GM19455 (cell line): Measurements from ENCODE around the gene FANK1.
"Not testable (repeated sequence)": the region's sequence is repeated elsewhere in the genome, so short reads cannot be mapped to it uniquely, and the experiment has no call there.

ENCODE experiments used
- ATAC-seq: cut with Tn5 transposase; IDR thresholded peaks from one replicate; pipeline ENCODE4 v1.9.1; 2021; ENCODE audit not compliant: unreplicated experiment

The FANK1 gene

DNA sequence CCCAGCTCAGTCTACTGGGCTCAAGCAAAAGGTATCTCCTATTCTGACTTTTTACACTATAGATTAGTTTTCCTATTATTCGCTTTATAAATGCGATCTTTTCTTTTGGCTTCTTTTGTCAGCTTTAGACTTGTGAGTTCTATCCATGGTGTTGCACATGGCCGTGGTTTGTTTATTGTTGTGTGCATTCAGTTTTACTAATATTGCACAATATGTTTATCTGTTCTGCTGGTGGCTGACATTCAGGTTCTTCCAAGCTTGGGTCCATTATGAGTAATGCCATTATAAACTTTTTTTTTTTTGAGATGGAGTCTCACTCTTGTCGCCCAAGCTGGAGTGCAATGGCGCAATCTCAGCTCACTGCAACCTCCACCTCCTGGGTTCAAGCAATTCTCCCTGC is 30.9 kb downstream of the FANK1 start:
- not testable (repeated sequence) for ATAC-seq

DNA sequence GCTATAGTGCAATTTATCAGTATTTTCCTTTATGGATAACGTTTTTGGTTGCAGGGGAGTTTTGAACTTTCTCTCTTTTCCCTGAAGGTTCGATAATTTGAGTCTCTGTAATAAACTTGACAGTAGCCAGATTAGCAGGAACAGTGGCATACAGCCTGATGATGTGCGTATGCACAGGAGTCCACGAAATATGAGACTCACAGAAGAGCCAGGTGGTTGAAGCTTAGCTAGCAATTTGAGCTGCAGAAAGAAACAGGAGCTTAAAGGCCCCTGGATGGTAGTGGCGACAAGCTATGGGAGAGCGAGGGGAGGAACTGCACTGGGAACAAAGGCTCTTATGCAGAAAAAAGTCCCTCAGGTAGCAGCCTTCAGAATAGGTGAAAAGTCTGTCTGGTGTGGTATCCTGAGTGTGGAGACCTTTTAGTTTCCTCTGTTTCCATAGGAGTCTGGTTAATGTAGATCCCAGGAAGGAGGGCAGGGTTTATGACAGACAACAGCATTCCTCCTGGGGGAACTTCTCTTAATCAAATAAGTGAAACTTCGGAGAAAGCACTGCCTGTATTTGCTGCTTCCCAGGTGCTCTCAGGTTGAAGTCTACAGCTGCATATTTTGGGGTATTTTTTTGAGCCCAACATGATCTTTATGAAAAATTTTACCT is 32.7 kb downstream of the FANK1 start:
- ATAC-seq = no peak

DNA sequence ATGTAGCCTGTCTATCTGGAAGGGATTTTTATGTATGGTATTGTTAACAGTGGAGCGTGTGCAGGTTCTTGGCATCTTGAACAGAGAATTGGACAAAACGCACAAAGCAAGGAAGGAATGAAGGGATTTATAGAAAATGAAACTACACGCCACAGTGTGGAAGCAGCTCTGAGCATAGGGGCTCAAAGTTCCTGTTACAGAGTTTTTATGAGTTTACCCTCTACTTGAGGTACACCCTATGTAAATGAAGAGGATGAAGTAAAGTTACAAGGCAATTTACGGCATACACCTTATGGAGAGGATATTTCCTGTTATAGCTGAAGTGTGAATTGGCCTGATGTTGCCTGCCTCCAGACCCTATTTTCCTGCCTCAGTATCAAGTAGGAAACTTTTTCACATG is 33.3 kb downstream of the FANK1 start:
- no peak for ATAC-seq

DNA sequence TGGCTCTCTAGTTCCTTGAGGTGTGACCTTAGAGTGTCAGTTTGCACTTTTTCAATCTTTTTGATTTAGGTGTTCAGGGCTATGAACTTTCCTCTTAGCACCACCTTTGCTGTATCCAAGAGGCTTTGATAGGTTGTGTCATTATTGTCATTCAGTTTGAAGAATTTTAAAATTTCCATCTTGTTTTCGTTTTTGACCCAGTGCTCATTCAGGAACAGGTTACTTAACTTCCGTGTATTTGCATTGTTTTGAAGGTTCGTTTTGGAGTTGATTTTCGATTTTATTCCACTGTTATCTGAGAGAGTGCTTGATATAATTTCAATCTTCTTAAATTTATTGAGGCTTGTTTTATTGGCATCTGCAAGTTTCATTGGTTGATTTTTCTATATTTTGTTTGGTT is 37.3 kb downstream of the FANK1 start:
- ATAC-seq = no peak

- no peak for ATAC-seq
Measured at GRCh38 chr10:125936331-125936730, 40.0 kb downstream of the FANK1 start.

GRCh38 chr10:125940515-125940914 is 44.2 kb downstream of the FANK1 start:
- no peak for ATAC-seq

GRCh38 chr10:125951290-125951689 is 54.9 kb downstream of the FANK1 start:
- ATAC-seq = no peak

GRCh38 chr10:125953778-125954385 is 57.5 kb downstream of the FANK1 start:
- no peak for ATAC-seq

DNA sequence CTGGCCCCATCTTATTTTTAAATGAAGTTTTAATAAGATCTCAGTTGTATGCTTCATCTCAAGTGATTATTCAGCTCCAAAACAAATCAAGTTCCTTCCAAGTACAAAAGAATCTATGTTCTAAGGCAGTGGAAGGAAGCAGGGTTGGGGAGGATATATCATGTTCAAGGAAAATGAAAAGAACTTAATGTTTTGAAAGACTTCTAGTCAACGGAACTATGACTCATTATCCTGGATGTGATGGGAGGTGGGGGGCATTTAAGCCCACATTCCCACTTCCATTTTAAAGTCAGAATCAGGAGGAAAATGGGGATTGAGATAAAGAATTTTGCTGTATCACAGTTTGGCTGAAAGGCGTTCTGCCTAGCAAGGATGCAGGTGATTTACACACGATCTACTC is 59.4 kb downstream of the FANK1 start:
- ATAC-seq = no peak

DNA sequence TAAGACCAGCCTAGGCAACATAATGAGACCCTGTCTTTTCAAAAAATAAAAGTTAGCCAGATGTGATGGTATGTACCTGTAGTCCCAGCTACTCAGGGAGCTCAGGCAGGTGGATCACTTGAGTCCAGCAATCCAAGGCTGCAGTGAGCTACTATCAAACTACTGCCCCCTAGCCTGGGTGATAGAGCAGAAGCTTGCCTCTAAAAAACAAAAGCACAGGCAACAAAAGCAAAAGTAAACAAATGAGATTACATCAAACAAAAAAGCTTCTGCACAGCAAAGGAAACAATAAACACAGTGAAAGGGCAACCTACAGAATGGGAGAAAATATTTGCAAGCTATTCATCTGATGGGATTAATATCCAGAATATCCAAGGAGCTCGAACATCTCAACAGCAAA is 65.4 kb downstream of the FANK1 start:
- ATAC-seq = no peak

DNA sequence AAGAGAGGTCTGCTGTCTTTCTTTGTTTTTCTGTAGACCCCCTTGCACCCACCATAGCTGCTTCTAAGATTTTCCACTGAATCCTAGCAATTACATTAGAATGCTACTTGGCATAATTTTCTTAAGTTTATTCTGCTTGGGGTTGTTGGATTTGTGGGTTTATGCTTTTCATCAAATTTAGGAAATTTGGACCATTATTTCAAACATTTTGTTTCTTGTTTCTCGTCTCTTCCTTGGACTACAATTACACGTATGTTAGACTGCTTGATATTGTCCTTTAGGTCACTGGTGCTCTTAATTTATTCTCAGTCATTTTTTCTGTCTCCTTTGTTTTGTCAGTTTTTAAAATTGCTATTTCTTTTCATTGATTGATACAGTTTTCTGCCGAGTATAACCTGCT is 65.8 kb downstream of the FANK1 start:
- ATAC-seq = no peak

GRCh38 chr10:125964558-125964957 is 68.2 kb downstream of the FANK1 start:
- ATAC-seq = no peak

DNA sequence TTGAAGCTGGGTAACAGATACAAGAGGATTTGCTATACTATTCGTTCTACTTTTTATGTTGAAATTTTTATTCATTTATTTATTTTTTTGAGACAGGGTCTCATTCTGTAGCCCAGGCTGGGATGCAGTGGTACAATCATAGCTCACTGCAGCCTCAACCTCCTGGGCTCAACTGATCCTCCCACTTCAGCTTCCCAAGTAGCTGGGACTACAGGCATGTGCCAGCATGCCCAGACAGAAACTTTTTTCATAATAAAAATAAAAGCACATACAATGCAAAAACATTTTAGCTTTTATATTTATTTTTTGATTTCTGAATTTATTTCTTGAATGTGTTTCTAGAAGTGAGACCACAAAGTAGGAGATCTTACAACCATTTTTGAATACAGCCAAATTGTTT is 71.2 kb downstream of the FANK1 start:
- no peak for ATAC-seq

GRCh38 chr10:125970077-125970630 is 73.8 kb downstream of the FANK1 start:
- not testable (repeated sequence) for ATAC-seq

- no peak for ATAC-seq
Measured at GRCh38 chr10:125976960-125977605, 80.7 kb downstream of the FANK1 start.

GRCh38 chr10:125979976-125980375 is 83.6 kb downstream of the FANK1 start:
- ATAC-seq = no peak

- ATAC-seq = no peak
Measured at GRCh38 chr10:125980521-125981035, 84.2 kb downstream of the FANK1 start.

GRCh38 chr10:125982260-125982948 is 86.0 kb downstream of the FANK1 start:
- peak; percentile 79 for ATAC-seq

DNA sequence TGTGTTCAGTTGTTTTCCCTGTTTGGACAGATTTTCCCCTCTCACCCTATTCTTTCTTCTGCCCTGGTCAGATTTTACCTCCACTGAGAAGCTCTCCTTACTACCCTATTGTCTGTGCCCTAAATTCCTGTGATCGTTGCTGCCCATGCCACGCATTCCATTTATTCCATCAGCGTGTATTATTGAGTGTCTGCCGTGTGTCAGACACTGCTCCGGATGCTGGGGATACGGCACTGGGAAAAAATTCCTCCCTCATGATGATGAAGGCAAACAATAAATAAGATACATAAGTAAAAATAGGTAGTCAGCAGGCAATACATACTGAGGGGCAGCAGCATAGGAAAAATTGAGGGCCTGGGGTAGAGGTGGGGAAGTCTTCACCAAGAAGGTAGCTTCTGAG is 86.8 kb downstream of the FANK1 start:
- no peak for ATAC-seq

- ATAC-seq = no peak
Measured at GRCh38 chr10:125983656-125984055, 87.3 kb downstream of the FANK1 start.

DNA sequence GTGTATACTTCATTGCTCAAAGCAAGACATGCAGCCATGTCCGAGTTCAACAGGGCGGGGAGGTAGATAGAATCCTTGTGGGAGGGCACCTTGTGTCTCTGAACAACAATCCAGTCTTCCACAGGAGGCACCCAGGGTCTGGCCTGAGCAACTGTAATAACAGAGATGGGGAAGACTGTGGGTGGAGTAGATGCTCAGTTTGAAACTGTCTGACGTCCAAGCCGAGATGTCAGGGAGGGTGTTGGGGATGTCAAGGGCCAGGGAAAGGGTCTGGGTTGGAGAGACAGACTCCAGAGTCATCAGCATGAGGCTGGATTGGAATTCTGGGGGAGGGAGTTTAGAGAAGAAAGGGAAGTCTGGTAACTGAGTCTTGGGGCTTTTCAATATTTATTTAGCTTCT is 88.0 kb downstream of the FANK1 start:
- no peak for ATAC-seq
